ENCODE data around the gene PSMD6.
A peak's percentile ranks its signal among the peaks of the same experiment; 100 is the strongest.

Gene PSMD6

GRCh38 chr3:64022451-64023186 lies 675 bp downstream of the PSMD6 start:
- TF ChIP-seq CTCF (conservative IDR thresholded peaks at IDR 0.05) (no peak), ZFX (IDR thresholded peaks at IDR 0.05) (no peak)
- H3K27ac ChIP-seq, result peak overlapping the region; percentile 82

- H3K27ac ChIP-seq, result no peak overlapping the region
These were observed 1.4 kb downstream of the PSMD6 start for GRCh38 chr3:64021922-64022321.

GRCh38 chr3:64019879-64020278 lies 3.4 kb downstream of the PSMD6 start:
- no peak for TF ChIP-seq CTCF (conservative IDR thresholded peaks at IDR 0.05)
- no peak for TF ChIP-seq ZFX (IDR thresholded peaks at IDR 0.05)
- H3K27ac ChIP-seq, result no peak overlapping the region

More at GRCh38 chr3:64021922-64022321, 1.4 kb downstream of the PSMD6 start:
- TF ChIP-seq CTCF (conservative IDR thresholded peaks at IDR 0.05), result no peak
- TF ChIP-seq ZFX (IDR thresholded peaks at IDR 0.05), result no peak

- no peak for TF ChIP-seq ZFX (IDR thresholded peaks at IDR 0.05)
- no peak for TF ChIP-seq CTCF (conservative IDR thresholded peaks at IDR 0.05)
- no peak overlapping the region for H3K27ac ChIP-seq
These were observed 4.0 kb downstream of the PSMD6 start for GRCh38 chr3:64019271-64019670.

- H3K27ac ChIP-seq, result no peak overlapping the region
- TF ChIP-seq CTCF (conservative IDR thresholded peaks at IDR 0.05) (no peak), ZFX (IDR thresholded peaks at IDR 0.05) (no peak)
These were observed 6.2 kb downstream of the PSMD6 start for GRCh38 chr3:64016941-64017620.

- H3K27ac ChIP-seq, result no peak overlapping the region
- TF ChIP-seq CTCF (conservative IDR thresholded peaks at IDR 0.05), result no peak
These were observed 11.6 kb downstream of the PSMD6 start for GRCh38 chr3:64011685-64012084.

- TF ChIP-seq CTCF (conservative IDR thresholded peaks at IDR 0.05) (no peak), ZFX (IDR thresholded peaks at IDR 0.05) (no peak)
- no peak overlapping the region for H3K27ac ChIP-seq
These were observed 13.1 kb downstream of the PSMD6 start for GRCh38 chr3:64010199-64010598.

Measured in C4-2B (cell line).